Left lung (tissue), 10 donors: ENCODE results near the gene ZMYM3. TPM values are rescaled to one million over a fixed set of nuclear protein-coding genes. Genes with fewer than 3 reads are reported as not detected.

Experiments
- ATAC-seq: fragments of 200-7000 bp; cut with Tn5 transposase; one replicate; pipeline ENCODE4 v1.9.1; 2020; ENCODE audit warnings: moderate library complexity
- DNase-seq, 4 donors: peaks; one replicate each; pipeline ENCODE4 v3.0.0-alpha.2; 2013 to 2020
- H3K27ac ChIP-seq, 2 donors: fragments of 200-600 bp; sonication (generic) in 1 of 2; one replicate each; pipeline versions ENCODE4 v1.5.0 to v1.8.0; 2020 to 2021
- H3K27me3 ChIP-seq, 2 donors: fragments of 200-600 bp; sonication (generic) in 1 of 2; one replicate each; pipeline versions ENCODE4 v1.5.0 to v1.8.0; 2020 to 2021
- H3K36me3 ChIP-seq, 2 donors: fragments of 200-600 bp; sonication (generic) in 1 of 2; one replicate each; pipeline versions ENCODE4 v1.5.0 to v1.8.0; 2020 to 2021
- H3K4me1 ChIP-seq, 2 donors: fragments of 200-600 bp; one replicate each; pipeline ENCODE4 v1.8.0; 2021
- H3K4me3 ChIP-seq, 2 donors: fragments of 200-600 bp; sonication (generic) in 1 of 2; one replicate each; pipeline versions ENCODE4 v1.5.0 to v1.8.0; 2020 to 2021; ENCODE audit warnings: mild to moderate bottlenecking in 1 of 2
- H3K9me3 ChIP-seq, 2 donors: fragments of 200-600 bp; sonication (generic) in 1 of 2; one replicate each; pipeline versions ENCODE4 v1.5.0 to v1.8.0; 2020 to 2021
- intact Hi-C, 2 donors: fragments of 100-400 bp; cut with DNase I; formaldehyde crosslinking; loops; one replicate each; pipeline versions ENCODE4 v1.11.2 to v1.14.2; 2022
- polyA plus RNA-seq, 6 donors: library from polyadenylated mRNA; unstranded; fragments of 120-200 nt; gene quantifications; one replicate each; pipeline ENCODE4 v1.2.1, GENCODE V29; 2013; ENCODE audit not compliant: insufficient read length in 6 of 6
- total RNA-seq, 2 donors: library from RNA; stranded (reverse); fragmentation: NEBNext Ultra II Directional; extraction: Animal tissue kit (Norgen Biotek cat#: 25700); gene quantifications; one replicate each; pipeline ENCODE4 v1.2.1, GENCODE V29; 2021
- TF ChIP-seq, protein P1 (sequence below), 2 donors: fragments of 200-600 bp; sonication (generic) in 1 of 2; IDR thresholded peaks; one replicate each; pipeline versions ENCODE4 v1.5.0 to v1.8.0; 2021; ENCODE audit warnings: antibody characterized with exemption in 2 of 2
- donor health status: DM: no; HTN: yes; CAD: no.
- donor health status: DM: no; HTN: no; CAD: no.

The ZMYM3 gene
- total and polyA plus RNA-seq, 8 donors = 19.5 to 63.8 (median 59.5) TPM

DNA sequence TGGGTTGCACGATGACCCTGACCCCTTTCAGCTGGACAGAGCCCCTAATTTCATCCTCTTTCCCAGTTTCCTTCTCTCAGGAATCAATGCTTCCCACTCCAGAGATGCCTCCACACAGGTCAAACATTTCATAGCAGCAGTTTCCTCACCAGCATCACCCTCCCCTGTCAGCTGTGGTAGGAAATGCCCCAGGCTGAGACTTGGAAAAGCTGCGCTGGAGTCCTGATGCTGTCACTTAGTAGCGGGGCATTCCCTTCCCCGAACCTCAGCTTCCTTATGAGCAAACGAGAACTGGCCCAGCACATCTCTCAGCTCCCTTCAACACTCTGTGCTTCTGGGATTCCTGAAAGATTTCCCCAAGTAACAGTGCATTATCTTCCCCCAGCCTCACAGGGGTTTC, 28.3 kb downstream of the ZMYM3 start:
- Histone ChIP-seq H3K4me1 (no peaks in the 10 kb centered on the region), H3K36me3 (no peaks in the 10 kb centered on the region), H3K9me3 (no peaks in the 10 kb centered on the region), H3K4me3 (no peak overlapping the region), H3K27me3 (no peaks in the 10 kb centered on the region), H3K27ac (no peak overlapping the region)
- intact Hi-C loops = no loop called here
- DNase-seq (no peak), ATAC-seq (no peak)
- TF ChIP-seq, protein P1, sequence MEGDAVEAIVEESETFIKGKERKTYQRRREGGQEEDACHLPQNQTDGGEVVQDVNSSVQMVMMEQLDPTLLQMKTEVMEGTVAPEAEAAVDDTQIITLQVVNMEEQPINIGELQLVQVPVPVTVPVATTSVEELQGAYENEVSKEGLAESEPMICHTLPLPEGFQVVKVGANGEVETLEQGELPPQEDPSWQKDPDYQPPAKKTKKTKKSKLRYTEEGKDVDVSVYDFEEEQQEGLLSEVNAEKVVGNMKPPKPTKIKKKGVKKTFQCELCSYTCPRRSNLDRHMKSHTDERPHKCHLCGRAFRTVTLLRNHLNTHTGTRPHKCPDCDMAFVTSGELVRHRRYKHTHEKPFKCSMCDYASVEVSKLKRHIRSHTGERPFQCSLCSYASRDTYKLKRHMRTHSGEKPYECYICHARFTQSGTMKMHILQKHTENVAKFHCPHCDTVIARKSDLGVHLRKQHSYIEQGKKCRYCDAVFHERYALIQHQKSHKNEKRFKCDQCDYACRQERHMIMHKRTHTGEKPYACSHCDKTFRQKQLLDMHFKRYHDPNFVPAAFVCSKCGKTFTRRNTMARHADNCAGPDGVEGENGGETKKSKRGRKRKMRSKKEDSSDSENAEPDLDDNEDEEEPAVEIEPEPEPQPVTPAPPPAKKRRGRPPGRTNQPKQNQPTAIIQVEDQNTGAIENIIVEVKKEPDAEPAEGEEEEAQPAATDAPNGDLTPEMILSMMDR (IDR thresholded peaks at IDR 0.05) = no peak

- no peaks in the 10 kb centered on the region for H3K9me3 ChIP-seq
- TF ChIP-seq, protein P1 (IDR thresholded peaks at IDR 0.05) = no peak
- ATAC-seq = no peak
- no peaks in the 10 kb centered on the region for H3K27me3 ChIP-seq
- no peaks in the 10 kb centered on the region for H3K36me3 ChIP-seq
- no peak overlapping the region for H3K27ac ChIP-seq
- intact Hi-C loops = no loop called here
- H3K4me3 ChIP-seq = no peak overlapping the region
- H3K4me1 ChIP-seq = no peaks in the 10 kb centered on the region
- DNase-seq = no peak
Measured at GRCh38 chrX:71225009-71225408, 28.9 kb downstream of the ZMYM3 start.

DNA sequence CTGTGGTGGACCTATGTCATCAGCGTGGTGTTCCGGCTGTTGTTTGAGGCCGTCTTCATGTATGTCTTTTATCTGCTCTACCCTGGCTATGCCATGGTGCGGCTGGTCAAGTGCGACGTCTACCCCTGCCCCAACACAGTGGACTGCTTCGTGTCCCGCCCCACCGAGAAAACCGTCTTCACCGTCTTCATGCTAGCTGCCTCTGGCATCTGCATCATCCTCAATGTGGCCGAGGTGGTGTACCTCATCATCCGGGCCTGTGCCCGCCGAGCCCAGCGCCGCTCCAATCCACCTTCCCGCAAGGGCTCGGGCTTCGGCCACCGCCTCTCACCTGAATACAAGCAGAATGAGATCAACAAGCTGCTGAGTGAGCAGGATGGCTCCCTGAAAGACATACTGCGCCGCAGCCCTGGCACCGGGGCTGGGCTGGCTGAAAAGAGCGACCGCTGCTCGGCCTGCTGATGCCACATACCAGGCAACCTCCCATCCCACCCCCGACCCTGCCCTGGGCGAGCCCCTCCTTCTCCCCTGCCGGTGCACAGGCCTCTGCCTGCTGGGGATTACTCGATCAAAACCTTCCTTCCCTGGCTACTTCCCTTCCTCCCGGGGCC, 29.7 kb downstream of the ZMYM3 start:
- H3K27ac ChIP-seq = no peak overlapping the region
- no peaks in the 10 kb centered on the region for H3K9me3 ChIP-seq
- no peaks in the 10 kb centered on the region for H3K4me1 ChIP-seq
- no peak overlapping the region for H3K4me3 ChIP-seq
- no peaks in the 10 kb centered on the region for H3K27me3 ChIP-seq
- DNase-seq (no peak), ATAC-seq (no peak)
- no peaks in the 10 kb centered on the region for H3K36me3 ChIP-seq
- intact Hi-C loops = no loop called here
- TF ChIP-seq, protein P1 (IDR thresholded peaks at IDR 0.05) = no peak

DNA sequence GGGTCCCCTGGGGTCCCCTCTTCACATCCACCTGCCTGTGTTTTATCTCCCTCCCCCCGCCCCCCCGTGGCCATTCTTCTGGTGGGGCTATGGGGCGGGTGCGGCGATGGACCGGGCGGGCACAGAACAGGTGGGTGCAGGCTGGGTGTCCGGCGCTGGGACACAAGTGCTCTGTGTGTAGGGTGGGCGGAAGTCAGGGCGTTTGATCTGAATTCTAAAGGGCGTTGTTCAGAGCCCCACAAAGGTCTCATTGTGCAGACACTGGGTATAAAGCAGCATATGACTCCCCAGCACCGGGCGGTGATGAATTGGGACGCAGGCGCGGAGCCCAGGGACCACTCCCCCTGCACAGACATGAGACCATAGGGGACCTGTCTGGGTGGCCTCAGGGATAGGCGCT, 31.0 kb downstream of the ZMYM3 start, which contains the start of gene GJB1:
TSS of gene GJB1 (plus strand) at position 296 of the 400 bp plus-strand sequence. CDS start 484 bp downstream, outside the sequence.
- TF ChIP-seq, protein P1 (IDR thresholded peaks at IDR 0.05) = no peak
- no peak within 1 kb of the TSS for H3K4me3 ChIP-seq
- H3K27ac ChIP-seq = no peak within 1 kb of the TSS
- H3K4me1 ChIP-seq = no peaks in the 10 kb centered on the region
- H3K9me3 ChIP-seq = no peaks in the 10 kb centered on the region
- DNase-seq = no peak
- H3K27me3 ChIP-seq = no peaks in the 10 kb centered on the region
- H3K36me3 ChIP-seq = no peaks in the 10 kb centered on the region
- intact Hi-C loops = no loop called here
- ATAC-seq = no peak

DNA sequence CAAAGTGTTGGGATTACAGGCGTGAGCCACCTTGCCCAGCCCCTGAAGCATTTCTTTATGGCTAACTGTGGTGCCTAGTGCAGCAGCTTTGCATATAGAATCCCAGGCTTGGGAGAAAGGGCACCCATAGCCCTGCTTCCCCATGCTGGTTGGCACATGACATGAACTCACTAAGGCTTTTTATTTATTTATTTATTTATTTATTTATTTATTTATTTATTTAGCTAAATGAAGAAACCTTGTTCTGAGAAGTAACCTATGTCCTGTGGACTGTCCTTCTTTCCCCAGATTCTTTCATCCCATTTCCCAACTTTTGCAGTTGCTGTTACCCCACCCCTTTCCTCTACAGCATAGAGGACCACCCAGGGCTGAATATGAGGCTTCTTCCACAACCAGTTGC, 32.8 kb downstream of the ZMYM3 start:
- Histone ChIP-seq H3K36me3 (no peaks in the 10 kb centered on the region), H3K4me3 (no peak overlapping the region), H3K27ac (no peak overlapping the region), H3K27me3 (no peaks in the 10 kb centered on the region), H3K4me1 (no peaks in the 10 kb centered on the region), H3K9me3 (no peaks in the 10 kb centered on the region)
- DNase-seq = no peak
- TF ChIP-seq, protein P1 (IDR thresholded peaks at IDR 0.05) = no peak
- intact Hi-C loops = no loop called here
- ATAC-seq = no peak
